GM23338 (cell line): Measurements from ENCODE around the gene DLGAP4. TPM values are rescaled to one million over a fixed set of nuclear protein-coding genes. Genes with fewer than 3 reads are reported as not detected.

ENCODE experiments used
- ATAC-seq: fragments of 200-7000 bp; cut with Tn5 transposase; 3 replicates; pipeline ENCODE4 v1.9.1; 2020
- DNase-seq: peaks from one replicate; pipeline ENCODE4 v3.0.0-alpha.2; 2015; ENCODE audit warnings: low spot score
- H2AFZ ChIP-seq: fragments of 200-600 bp; sonication (generic); 2 replicates; pipeline ENCODE4 v1.8.0; 2016; ENCODE audit warnings: antibody characterized with exemption, mild to moderate bottlenecking, moderate library complexity
- H3F3A ChIP-seq: fragments of 200-600 bp; sonication (generic); replicated peaks from 2 replicates; pipeline ENCODE4 v1.8.0; 2017; ENCODE audit warnings: antibody characterized with exemption, mixed run types, low read depth
- H3K27ac ChIP-seq: fragments of 200-600 bp; sonication (generic); 2 replicates; pipeline ENCODE4 v1.6.1; 2016; ENCODE audit warnings: low read depth
- H3K27me3 ChIP-seq: fragments of 200-600 bp; sonication (generic); 2 replicates; pipeline ENCODE4 v1.8.0; 2016; ENCODE audit warnings: mild to moderate bottlenecking, mixed run types, moderate library complexity; ENCODE audit not compliant: insufficient read depth
- H3K36me3 ChIP-seq: fragments of 200-600 bp; sonication (generic); 2 replicates; pipeline ENCODE4 v1.8.0; 2016; ENCODE audit warnings: mild to moderate bottlenecking; ENCODE audit not compliant: insufficient read depth
- H3K4me1 ChIP-seq: fragments of 200-600 bp; sonication (generic); 2 replicates; pipeline ENCODE4 v1.8.0; 2016; ENCODE audit warnings: mild to moderate bottlenecking, moderate library complexity; ENCODE audit not compliant: insufficient read depth
- H3K4me2 ChIP-seq: fragments of 200-600 bp; sonication (generic); 2 replicates; pipeline ENCODE4 v1.7.1; 2017; ENCODE audit warnings: mixed run types
- H3K4me3 ChIP-seq: fragments of 200-600 bp; sonication (generic); 2 replicates; pipeline ENCODE4 v1.6.1; 2016; ENCODE audit warnings: mixed run types
- H3K79me2 ChIP-seq: fragments of 200-600 bp; sonication (generic); replicated peaks from 2 replicates; pipeline ENCODE4 v1.8.0; 2017; ENCODE audit warnings: mild to moderate bottlenecking; ENCODE audit not compliant: insufficient read depth
- H3K9me2 ChIP-seq: fragments of 200-600 bp; sonication (generic); 2 replicates; pipeline ENCODE4 v1.8.0; 2017; ENCODE audit not compliant: insufficient read depth
- H4K20me1 ChIP-seq: fragments of 200-600 bp; sonication (generic); replicated peaks from 2 replicates; pipeline ENCODE4 v1.8.0; 2017; ENCODE audit warnings: mild to moderate bottlenecking; ENCODE audit not compliant: insufficient read depth
- H3K27ac Mint-ChIP-seq: 2 replicates; pipeline ENCODE4 v1.8.0; 2020; ENCODE audit warnings: inconsistent platforms, mild to moderate bottlenecking, moderate library complexity, mixed read lengths
- H3K27me3 Mint-ChIP-seq: 3 replicates; pipeline ENCODE4 v1.8.0; 2022; ENCODE audit warnings: low read depth, mild to moderate bottlenecking, moderate library complexity, mixed read lengths, inconsistent platforms; ENCODE audit not compliant: insufficient read depth, poor library complexity
- H3K36me3 Mint-ChIP-seq: 3 replicates; pipeline ENCODE4 v1.8.0; 2021; ENCODE audit warnings: low read depth, mild to moderate bottlenecking, inconsistent platforms, moderate library complexity, mixed read lengths
- H3K4me1 Mint-ChIP-seq: 3 replicates; pipeline ENCODE4 v1.8.0; 2020; ENCODE audit warnings: mild to moderate bottlenecking, inconsistent platforms, mixed read lengths
- H3K4me3 Mint-ChIP-seq: 3 replicates; pipeline ENCODE4 v1.8.0; 2021; ENCODE audit warnings: moderate library complexity, mild to moderate bottlenecking, inconsistent platforms, mixed read lengths
- H3K9me3 Mint-ChIP-seq: 3 replicates; pipeline ENCODE4 v1.8.0; 2020; ENCODE audit warnings: moderate library complexity, mild to moderate bottlenecking, inconsistent platforms, mixed read lengths
- EZH2 ChIP-seq: fragments of 200-600 bp; sonication (generic); IDR thresholded peaks from one replicate; pipeline ENCODE4 v1.8.0; 2017; ENCODE audit warnings: antibody characterized with exemption, mild to moderate bottlenecking, low read depth; ENCODE audit not compliant: unreplicated experiment
- JUNB ChIP-seq: IDR thresholded peaks from one replicate; pipeline ENCODE4 v1.6.1; 2016; ENCODE audit warnings: antibody characterized with exemption; ENCODE audit not compliant: unreplicated experiment
- NANOG ChIP-seq: IDR thresholded peaks from 2 replicates; pipeline ENCODE4 v1.6.1; 2016; ENCODE audit warnings: antibody characterized with exemption, borderline replicate concordance
- POLR2AphosphoS5 ChIP-seq: IDR thresholded peaks from 2 replicates; pipeline ENCODE4 v1.6.1; 2016; ENCODE audit warnings: antibody characterized with exemption, low read depth
- ZNF331 ChIP-seq: fragments of 250-450 bp; sonication (Bioruptor Pico); IDR thresholded peaks from 2 replicates; pipeline ENCODE4 v1.5.0; 2020; ENCODE audit warnings: low read depth, mild to moderate bottlenecking, moderate library complexity
- polyA plus RNA-seq: library from polyadenylated mRNA; unstranded; fragments of >200 nt; fragmentation: Nextera tagmentation; extraction: Ambion mirVana; gene quantifications from 2 replicates; pipeline ENCODE4 v1.2.1, GENCODE V29; 2016
- total RNA-seq: library from RNA; depleted of rRNA; stranded (reverse); fragments of >200 nt; shearing (Covaris generic); gene quantifications from 2 replicates; pipeline ENCODE4 v1.2.3, GENCODE V29; 2014
- TF ChIP-seq, protein P1 (sequence below), 2 experiments: fragments of 200-600 bp in 1 of 2; sonication (generic) in 1 of 2; conservative IDR thresholded peaks; 2 replicates each; pipeline versions ENCODE4 v1.5.1 to v1.6.1; 2016 to 2017; ENCODE audit warnings: antibody characterized with exemption in 2 of 2, low read depth in 2 of 2, mild to moderate bottlenecking in 2 of 2, moderate library complexity in 1 of 2

Gene DLGAP4
- total and polyA plus RNA-seq, 2 experiments from 2014 or later: 46.1 to 52.2 TPM

DNA sequence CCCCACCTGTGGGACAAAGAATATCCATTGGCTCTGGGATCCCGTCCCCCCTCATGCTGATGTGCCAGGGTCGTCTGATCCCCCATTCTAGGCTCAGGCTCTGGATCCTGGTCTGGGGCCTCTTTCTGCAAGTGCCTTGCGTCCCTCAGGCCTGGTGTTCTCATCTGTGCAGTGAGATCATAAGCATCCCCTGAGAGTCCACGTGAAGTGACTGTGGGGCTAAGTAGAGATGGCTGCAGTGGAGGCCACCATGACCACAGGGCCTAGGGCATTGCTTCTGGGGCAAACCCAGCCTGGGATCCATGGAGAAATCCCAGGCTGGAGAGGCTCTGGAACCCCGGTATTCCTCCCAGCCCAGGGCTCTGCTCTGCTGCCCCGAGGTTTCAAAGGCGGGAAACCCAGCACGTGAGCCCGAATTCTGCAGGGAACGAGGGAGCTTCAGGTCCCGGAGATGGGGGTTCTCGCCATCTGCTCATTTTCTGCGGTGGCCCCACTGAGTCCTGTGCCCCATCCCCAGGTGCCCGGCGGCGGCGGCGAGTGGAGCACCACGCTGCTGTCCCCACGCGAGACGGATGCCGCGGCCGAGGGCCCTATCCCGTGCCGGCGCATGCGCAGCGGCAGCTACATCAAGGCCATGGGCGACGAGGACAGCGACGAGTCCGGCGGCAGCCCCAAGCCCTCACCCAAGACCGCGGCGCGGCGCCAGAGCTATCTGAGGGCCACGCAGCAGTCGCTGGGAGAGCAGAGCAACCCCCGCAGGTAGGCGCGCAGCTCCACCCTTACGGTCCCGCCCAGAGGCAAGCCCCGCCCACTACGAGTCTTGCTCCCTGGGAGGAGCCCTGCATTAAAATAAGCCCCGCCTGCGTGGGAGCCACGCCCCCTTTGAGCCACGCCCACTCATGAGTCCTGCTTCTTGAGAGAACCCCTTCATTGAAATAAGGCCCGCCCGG lies 129.7 kb downstream of the DLGAP4 start:
- no peaks in the 10 kb centered on the region for H3K36me3 Mint-ChIP-seq
- H3K4me1 Mint-ChIP-seq: peaks cover 3% of the 10 kb centered on the region
- H3K9me2 ChIP-seq: no peaks in the 10 kb centered on the region
- ATAC-seq (peak; percentile 86), DNase-seq (peak; percentile 98)
- H3K4me3 ChIP-seq: peak overlapping the region; percentile 51
- no peaks in the 10 kb centered on the region for H4K20me1 ChIP-seq
- no peak overlapping the region for H3K27ac ChIP-seq
- H3K27me3 ChIP-seq: peaks cover 10% of the 10 kb centered on the region; the same call in 1 of the 2 replicates
- peaks cover 4% of the 10 kb centered on the region for H3K27me3 Mint-ChIP-seq
- no peaks in the 10 kb centered on the region for H3K4me1 ChIP-seq
- H3K27ac Mint-ChIP-seq: no peak overlapping the region
- peak overlapping the region; percentile 74; the same call in 1 of the 2 replicates for H2AFZ ChIP-seq
- no peak for TF ChIP-seq JUNB
- peak; percentile 48 for TF ChIP-seq POLR2AphosphoS5
- no peaks in the 10 kb centered on the region for H3K79me2 ChIP-seq
- H3K36me3 ChIP-seq: no peaks in the 10 kb centered on the region
- H3K9me3 Mint-ChIP-seq: no peaks in the 10 kb centered on the region
- H3K4me3 Mint-ChIP-seq: 0 out of 3 replicates have a peak overlapping the region, but pooled peaks have one; percentile 24
- H3K4me2 ChIP-seq: peak overlapping the region; percentile 71
- no peaks in the 10 kb centered on the region for H3F3A ChIP-seq

- Histone ChIP-seq H3K79me2 (no peaks in the 10 kb centered on the region), H3K4me3 (no peak overlapping the region), H2AFZ (no peak overlapping the region), H3K27ac (no peak overlapping the region), H4K20me1 (no peaks in the 10 kb centered on the region), H3K4me2 (no peak overlapping the region), H3K27me3 (peaks cover 10% of the 10 kb centered on the region; the same call in 1 of the 2 replicates), H3F3A (no peaks in the 10 kb centered on the region), H3K9me2 (no peaks in the 10 kb centered on the region), H3K36me3 (no peaks in the 10 kb centered on the region), H3K4me1 (no peaks in the 10 kb centered on the region)
- Mint-ChIP-seq H3K9me3 (no peaks in the 10 kb centered on the region), H3K36me3 (no peaks in the 10 kb centered on the region), H3K27me3 (peaks cover 5% of the 10 kb centered on the region), H3K4me3 (no peak overlapping the region), H3K27ac (no peak overlapping the region), H3K4me1 (peaks cover 3% of the 10 kb centered on the region)
- peak; percentile 56 for ATAC-seq
- DNase-seq: peak; percentile 89
- TF ChIP-seq, protein P1, sequence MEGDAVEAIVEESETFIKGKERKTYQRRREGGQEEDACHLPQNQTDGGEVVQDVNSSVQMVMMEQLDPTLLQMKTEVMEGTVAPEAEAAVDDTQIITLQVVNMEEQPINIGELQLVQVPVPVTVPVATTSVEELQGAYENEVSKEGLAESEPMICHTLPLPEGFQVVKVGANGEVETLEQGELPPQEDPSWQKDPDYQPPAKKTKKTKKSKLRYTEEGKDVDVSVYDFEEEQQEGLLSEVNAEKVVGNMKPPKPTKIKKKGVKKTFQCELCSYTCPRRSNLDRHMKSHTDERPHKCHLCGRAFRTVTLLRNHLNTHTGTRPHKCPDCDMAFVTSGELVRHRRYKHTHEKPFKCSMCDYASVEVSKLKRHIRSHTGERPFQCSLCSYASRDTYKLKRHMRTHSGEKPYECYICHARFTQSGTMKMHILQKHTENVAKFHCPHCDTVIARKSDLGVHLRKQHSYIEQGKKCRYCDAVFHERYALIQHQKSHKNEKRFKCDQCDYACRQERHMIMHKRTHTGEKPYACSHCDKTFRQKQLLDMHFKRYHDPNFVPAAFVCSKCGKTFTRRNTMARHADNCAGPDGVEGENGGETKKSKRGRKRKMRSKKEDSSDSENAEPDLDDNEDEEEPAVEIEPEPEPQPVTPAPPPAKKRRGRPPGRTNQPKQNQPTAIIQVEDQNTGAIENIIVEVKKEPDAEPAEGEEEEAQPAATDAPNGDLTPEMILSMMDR (conservative IDR thresholded peaks at IDR 0.05; ENCODE audit: low read depth in 2 of 2): peak; percentile 93 to 97
- TF ChIP-seq NANOG: no peak
These were observed 133.0 kb downstream of the DLGAP4 start for GRCh38 chr20:36439040-36439730.

GRCh38 chr20:36439731-36440072 lies 133.6 kb downstream of the DLGAP4 start:
- Histone ChIP-seq H3K4me2 (no peak overlapping the region), H4K20me1 (no peaks in the 10 kb centered on the region), H3K4me3 (no peak overlapping the region), H3K27ac (no peak overlapping the region), H3K27me3 (peaks cover 10% of the 10 kb centered on the region; the same call in 1 of the 2 replicates), H3K4me1 (no peaks in the 10 kb centered on the region), H3K36me3 (no peaks in the 10 kb centered on the region), H3K9me2 (no peaks in the 10 kb centered on the region), H3F3A (no peaks in the 10 kb centered on the region), H2AFZ (no peak overlapping the region), H3K79me2 (no peaks in the 10 kb centered on the region)
- no peak overlapping the region for H3K27ac Mint-ChIP-seq
- peaks cover 3% of the 10 kb centered on the region for H3K4me1 Mint-ChIP-seq
- no peaks in the 10 kb centered on the region for H3K36me3 Mint-ChIP-seq
- H3K4me3 Mint-ChIP-seq: no peak overlapping the region
- no peak for ATAC-seq
- no peak for DNase-seq
- no peaks in the 10 kb centered on the region for H3K9me3 Mint-ChIP-seq
- H3K27me3 Mint-ChIP-seq: peaks cover 5% of the 10 kb centered on the region
- no peak for TF ChIP-seq EZH2
- no peak for TF ChIP-seq ZNF331 (CRISPR knock-in tag)
- TF ChIP-seq NANOG: no peak
